Left cardiac atrium (tissue), 4 donors: ENCODE data around the gene XIST. TPM values are rescaled to one million over a fixed set of nuclear protein-coding genes. Genes with fewer than 3 reads are reported as not detected.
"Not testable (repeated sequence)": the region's sequence is repeated elsewhere in the genome, so short reads cannot be mapped to it uniquely, and the experiment has no call there.

Experiments
- ATAC-seq, 2 donors: fragments of 200-7000 bp; cut with Tn5 transposase; one replicate each; pipeline ENCODE4 v1.9.1; 2020; ENCODE audit warnings: mild to moderate bottlenecking in 2 of 2, moderate library complexity in 2 of 2
- DNase-seq: peaks from one replicate; pipeline ENCODE4 v3.0.0-alpha.2; 2020
- intact Hi-C, 2 donors: fragments of 100-400 bp; cut with DNase I; formaldehyde crosslinking; loops; one replicate each; pipeline versions ENCODE4 v1.14.1 to v1.15.1; 2022 to 2023
- total RNA-seq, 2 donors: library from RNA; stranded (reverse); fragmentation: NEBNext Ultra II Directional; extraction: Animal tissue kit (Norgen Biotek cat#: 25700); gene quantifications; one replicate each; pipeline ENCODE4 v1.2.1, GENCODE V29; 2021
- donor health status: DM: no; HTN: yes; CAD: no.
- donor health status: DM: no; HTN: yes; CAD: no; lungs with severe emphysema.
- donor health status: DM: yes; HTN: yes; CAD: no.
- donor health status: Dilated cardiomyopathy.

Gene XIST
- total RNA-seq, 2 donors from 2014 or later, result 0.68 to 125 TPM

GRCh38 chrX:73819864-73820558, 32.5 kb downstream of the XIST start:
- DNase-seq, intact Hi-C loops, ATAC-seq: not testable (repeated sequence)

- ATAC-seq (no peak), DNase-seq (no peak)
- intact Hi-C loops, result no loop called here
Measured at GRCh38 chrX:73818200-73819116, 34.1 kb downstream of the XIST start.

GRCh38 chrX:73817393-73818199, 34.9 kb downstream of the XIST start:
- intact Hi-C loops, result no loop called here
- ATAC-seq, result no peak
- DNase-seq, result no peak

GRCh38 chrX:73812256-73812655, 40.3 kb downstream of the XIST start:
- intact Hi-C loops, result no loop called here
- DNase-seq (no peak), ATAC-seq (no peak)

GRCh38 chrX:73804109-73804508, 48.4 kb downstream of the XIST start:
- DNase-seq, ATAC-seq, intact Hi-C loops: not testable (repeated sequence)

- no peak for ATAC-seq
- intact Hi-C loops, result no loop called here
Measured at GRCh38 chrX:73799888-73800287, 52.6 kb downstream of the XIST start.

GRCh38 chrX:73792511-73792910, 60.0 kb downstream of the XIST start:
- ATAC-seq, DNase-seq, intact Hi-C loops: not testable (repeated sequence)

More at GRCh38 chrX:73799888-73800287, 52.6 kb downstream of the XIST start:
- DNase-seq, result no peak

GRCh38 chrX:73785493-73785892, 67.0 kb downstream of the XIST start:
- no peak for ATAC-seq
- intact Hi-C loops, result no loop called here
- no peak for DNase-seq
